Neuronal stem cell (in vitro differentiated cells): Measurements from ENCODE around the gene LRIG1.
A peak's percentile ranks its signal among the peaks of the same experiment; 100 is the strongest.

ENCODE experiments used
- DNase-seq: peaks from one replicate; pipeline ENCODE4 v3.0.0-alpha.2; 2013; ENCODE audit warnings: low spot score
- H2AFZ ChIP-seq: one replicate; pipeline ENCODE4 v1.6.1; 2013; ENCODE audit warnings: mild to moderate bottlenecking, low read length, inconsistent platforms
- H2AK5ac ChIP-seq: 2 replicates; pipeline ENCODE4 v1.6.1; 2013; ENCODE audit warnings: low read depth, mild to moderate bottlenecking, inconsistent platforms, low read length, moderate library complexity, mixed read lengths
- H2BK120ac ChIP-seq: 2 replicates; pipeline ENCODE4 v1.6.1; 2013; ENCODE audit warnings: low read depth, mild to moderate bottlenecking, inconsistent platforms, low read length, moderate library complexity, mixed read lengths
- H2BK12ac ChIP-seq: one replicate; pipeline ENCODE4 v1.6.1; 2013; ENCODE audit warnings: low read length, inconsistent platforms
- H2BK15ac ChIP-seq: 2 replicates; pipeline ENCODE4 v1.6.1; 2013; ENCODE audit warnings: mild to moderate bottlenecking, low read length, inconsistent platforms, mixed read lengths
- H2BK5ac ChIP-seq: one replicate; pipeline ENCODE4 v1.6.1; 2013; ENCODE audit warnings: inconsistent platforms, mild to moderate bottlenecking, low read length, moderate library complexity
- H3K14ac ChIP-seq: one replicate; pipeline ENCODE4 v1.6.1; 2013; ENCODE audit warnings: low read length, inconsistent platforms
- H3K18ac ChIP-seq: 2 replicates; pipeline ENCODE4 v1.6.1; 2013; ENCODE audit warnings: low read length, inconsistent platforms
- H3K23ac ChIP-seq: 2 replicates; pipeline ENCODE4 v1.6.1; 2013; ENCODE audit warnings: low read depth, mild to moderate bottlenecking, mixed read lengths, low read length, inconsistent platforms; ENCODE audit not compliant: poor library complexity
- H3K27ac ChIP-seq: replicated peaks from 3 replicates; pipeline ENCODE4 v1.5.1; 2013; ENCODE audit warnings: low read length, inconsistent platforms
- H3K27me3 ChIP-seq, 3 experiments: 2 replicates each; pipeline ENCODE4 v1.6.1; 2013; ENCODE audit warnings: low read length in 3 of 3, mild to moderate bottlenecking in 2 of 3, inconsistent platforms in 1 of 3, low read depth in 1 of 3, mixed read lengths in 1 of 3, moderate library complexity in 1 of 3; ENCODE audit not compliant: control insufficient read depth in 3 of 3, insufficient read depth in 3 of 3
- H3K36me3 ChIP-seq, 2 donors: replicated peaks in 1 of 2; 2 replicates each; pipeline ENCODE4 v1.6.1; 2013; ENCODE audit warnings: low read length in 2 of 2; ENCODE audit not compliant: control insufficient read depth in 2 of 2, insufficient read depth in 2 of 2
- H3K4ac ChIP-seq: 2 replicates; pipeline ENCODE4 v1.6.1; 2013; ENCODE audit warnings: inconsistent platforms, mild to moderate bottlenecking, low read length, moderate library complexity
- H3K4me1 ChIP-seq, 2 donors: 1 replicate in 1 of 2; 2 replicates in 1 of 2; pipeline ENCODE4 v1.6.1; 2013; ENCODE audit warnings: low read length in 2 of 2, low read depth in 1 of 2; ENCODE audit not compliant: control insufficient read depth in 2 of 2, insufficient read depth in 1 of 2
- H3K4me2 ChIP-seq: one replicate; pipeline ENCODE4 v1.6.1; 2013; ENCODE audit warnings: mild to moderate bottlenecking, low read length, inconsistent platforms; ENCODE audit not compliant: insufficient read depth, poor library complexity, severe bottlenecking
- H3K4me3 ChIP-seq, 2 donors: 2 replicates each; pipeline ENCODE4 v1.5.1; 2013; ENCODE audit warnings: low read length in 2 of 2, mild to moderate bottlenecking in 2 of 2, inconsistent platforms in 1 of 2, moderate library complexity in 1 of 2
- H3K79me1 ChIP-seq: one replicate; pipeline ENCODE4 v1.6.1; 2013; ENCODE audit warnings: low read depth, mild to moderate bottlenecking, inconsistent platforms, low read length, moderate library complexity
- H3K9ac ChIP-seq: one replicate; pipeline ENCODE4 v1.6.1; 2013; ENCODE audit warnings: mild to moderate bottlenecking, low read depth, low read length, inconsistent platforms; ENCODE audit not compliant: poor library complexity
- H3K9me3 ChIP-seq, 2 donors: replicated peaks in 1 of 2; 2 replicates each; pipeline versions ENCODE3 to v1.6.1; 2013; ENCODE audit warnings: low read length in 2 of 2, mild to moderate bottlenecking in 2 of 2, inconsistent platforms in 1 of 2, low read depth in 1 of 2, mixed read lengths in 1 of 2, moderate library complexity in 1 of 2; ENCODE audit not compliant: control insufficient read depth in 2 of 2, insufficient read depth in 1 of 2
- H4K8ac ChIP-seq: one replicate; pipeline ENCODE4 v1.6.1; 2013; ENCODE audit warnings: low read depth, mild to moderate bottlenecking, inconsistent platforms, low read length, moderate library complexity
- H4K91ac ChIP-seq: one replicate; pipeline ENCODE4 v1.6.1; 2013; ENCODE audit warnings: low read length, low read depth, mild to moderate bottlenecking, inconsistent platforms; ENCODE audit not compliant: poor library complexity
- WGBS, 2 donors: extraction: QIAGEN DNeasy Blood & Tissue Kit; methylation state at CpG; one replicate each; pipeline ENCODE4 v1.1.7; 2013; ENCODE audit warnings: missing lambda C conversion rate in 2 of 2, mixed read lengths in 1 of 2; ENCODE audit not compliant: insufficient read length in 2 of 2, insufficient replicate concordance in 1 of 2; ENCODE audit errors: extremely low coverage in 2 of 2; 5-methylcytosine and 5-hydroxymethylcytosine counted together

The LRIG1 gene

DNA sequence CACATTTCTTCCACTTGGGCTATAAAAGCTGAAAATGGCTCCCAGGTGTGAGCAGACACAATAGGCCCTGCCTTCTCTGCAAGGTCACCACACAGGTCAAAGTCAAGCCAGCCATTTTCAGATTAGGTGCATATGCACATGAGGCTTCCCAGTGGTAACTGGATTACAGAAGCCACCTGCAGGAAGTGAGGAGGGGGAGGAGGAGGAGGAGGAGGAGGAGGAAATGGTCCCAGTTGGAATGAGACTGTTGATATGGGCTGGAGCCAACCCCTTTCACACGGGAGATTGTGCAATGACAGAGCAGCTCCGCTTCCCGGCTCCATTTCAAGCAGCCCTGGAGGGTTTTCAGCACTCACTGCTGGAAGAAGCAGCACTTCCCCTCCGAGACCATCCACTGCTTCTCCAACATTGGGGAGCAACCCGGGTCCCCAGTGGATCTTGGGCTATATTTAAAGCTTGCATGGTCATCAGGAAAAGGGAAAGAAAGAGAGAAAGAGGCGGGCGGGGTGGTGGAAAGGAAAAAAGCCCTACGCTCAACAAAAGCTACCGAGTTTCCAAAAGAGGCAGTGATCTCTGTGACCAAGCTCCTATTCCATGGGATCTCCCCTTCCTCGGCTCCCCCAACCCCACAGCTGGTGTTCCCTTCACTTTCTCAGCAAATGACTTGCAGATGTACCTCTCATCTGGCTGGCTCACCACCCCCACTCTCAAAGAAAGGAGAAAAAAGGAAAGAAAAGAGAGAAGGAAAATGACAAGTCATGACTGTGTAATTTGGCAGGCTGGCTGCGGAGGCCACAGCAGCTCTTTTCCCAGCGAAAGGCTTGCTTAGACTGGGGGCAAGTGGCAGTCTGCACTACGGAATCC lies 58.3 kb downstream of the LRIG1 start:
- no CpG with 5 or more reads among the region's 13 CpGs for WGBS, 2 donors
- no peak overlapping the region for H3K4ac ChIP-seq
- no peaks in the 10 kb centered on the region for H3K27me3 ChIP-seq
- no peak overlapping the region for H2BK12ac ChIP-seq
- H4K8ac ChIP-seq = no peak overlapping the region
- no peak overlapping the region for H2AK5ac ChIP-seq
- H3K9ac ChIP-seq = no peak overlapping the region
- H2BK120ac ChIP-seq = no peak overlapping the region
- H3K4me1 ChIP-seq = peaks cover 31 to 58% of the 10 kb centered on the region in 2 donors
- no peak overlapping the region for H2BK15ac ChIP-seq
- peak overlapping the region; percentile 80 for H3K27ac ChIP-seq
- DNase-seq = no peak
- H3K4me3 ChIP-seq = no peak overlapping the region
- no peak overlapping the region for H3K4me2 ChIP-seq
- H3K36me3 ChIP-seq = peaks cover 42 to 86% of the 10 kb centered on the region in 2 donors
- H3K14ac ChIP-seq = no peak overlapping the region
- no peak overlapping the region for H4K91ac ChIP-seq
- H2BK5ac ChIP-seq = no peak overlapping the region
- H3K79me1 ChIP-seq = peaks cover 13% of the 10 kb centered on the region
- H3K18ac ChIP-seq = peak overlapping the region; percentile 13
- H3K23ac ChIP-seq = no peak overlapping the region
- peak overlapping the region; percentile 32 for H2AFZ ChIP-seq
- H3K9me3 ChIP-seq = no peaks in the 10 kb centered on the region

DNA sequence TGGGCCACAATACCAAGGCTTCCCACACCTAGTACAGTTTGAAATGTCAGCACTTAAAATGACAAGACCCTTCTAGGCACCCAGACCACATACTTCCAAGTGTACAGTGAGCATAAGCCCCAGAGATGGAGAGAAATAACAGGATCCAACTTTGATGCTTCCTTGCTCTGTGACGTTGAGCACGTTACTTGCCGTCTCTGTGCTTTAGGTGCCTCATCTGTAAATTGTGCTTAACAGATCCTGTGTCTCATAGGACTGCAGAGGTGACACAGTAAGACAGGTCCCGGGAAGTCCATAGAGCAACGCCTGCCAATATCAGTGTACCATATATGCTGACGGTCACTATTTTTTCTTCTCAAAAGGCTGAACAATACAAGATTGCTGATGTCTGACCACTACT lies 59.1 kb downstream of the LRIG1 start:
- H3K9me3 ChIP-seq = no peaks in the 10 kb centered on the region
- H3K9ac ChIP-seq = no peak overlapping the region
- no peak overlapping the region for H3K27ac ChIP-seq
- no peak overlapping the region for H3K23ac ChIP-seq
- no peak overlapping the region for H3K14ac ChIP-seq
- peaks cover 14% of the 10 kb centered on the region for H3K79me1 ChIP-seq
- H2BK15ac ChIP-seq = no peak overlapping the region
- H4K91ac ChIP-seq = no peak overlapping the region
- no peak overlapping the region for H2AK5ac ChIP-seq
- no peak overlapping the region for H2BK12ac ChIP-seq
- no peak overlapping the region for H2AFZ ChIP-seq
- H3K27me3 ChIP-seq = no peaks in the 10 kb centered on the region
- H3K4me2 ChIP-seq = no peak overlapping the region
- H2BK5ac ChIP-seq = no peak overlapping the region
- no peak overlapping the region for H3K18ac ChIP-seq
- peaks cover 46 to 87% of the 10 kb centered on the region in 2 donors for H3K36me3 ChIP-seq
- no peak overlapping the region for H3K4me3 ChIP-seq
- no peak for DNase-seq
- H3K4ac ChIP-seq = no peak overlapping the region
- H4K8ac ChIP-seq = no peak overlapping the region
- H2BK120ac ChIP-seq = no peak overlapping the region
- no CpG with 5 or more reads among the region's 6 CpGs for WGBS, 2 donors
- H3K4me1 ChIP-seq = peaks cover 31 to 63% of the 10 kb centered on the region in 2 donors

DNA sequence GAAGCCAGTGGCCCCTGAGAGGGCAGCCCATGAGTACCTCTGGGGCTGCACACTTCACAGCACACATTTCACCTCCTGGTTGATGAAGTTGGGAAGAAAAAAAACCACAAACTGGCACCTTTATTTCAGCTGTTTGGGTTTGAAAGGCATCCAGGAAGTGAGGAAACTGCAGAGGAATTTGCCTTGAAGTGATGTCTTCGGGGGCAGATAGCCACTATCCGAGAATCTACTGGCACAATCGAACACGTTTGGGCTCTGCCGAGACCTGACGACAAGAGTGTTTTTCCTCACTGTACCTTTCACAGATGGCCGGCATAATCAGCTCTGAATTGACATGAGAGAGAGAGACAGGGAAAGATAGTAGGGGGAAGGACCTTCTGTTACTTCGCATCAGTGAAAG lies 59.7 kb downstream of the LRIG1 start:
- Histone ChIP-seq H2AK5ac (no peak overlapping the region), H4K91ac (no peak overlapping the region), H2BK15ac (no peak overlapping the region), H3K79me1 (peaks cover 14% of the 10 kb centered on the region), H4K8ac (no peak overlapping the region), H3K27ac (no peak overlapping the region), H3K27me3 (no peaks in the 10 kb centered on the region), H3K14ac (no peak overlapping the region), H3K4me3 (no peak overlapping the region), H3K36me3 (peaks cover 51 to 92% of the 10 kb centered on the region in 2 donors), H3K4me2 (no peak overlapping the region), H2BK120ac (no peak overlapping the region), H3K4me1 (peaks cover 31 to 63% of the 10 kb centered on the region in 2 donors), H3K23ac (no peak overlapping the region), H3K4ac (no peak overlapping the region), H2BK5ac (no peak overlapping the region), H2AFZ (no peak overlapping the region), H2BK12ac (no peak overlapping the region), H3K9me3 (no peaks in the 10 kb centered on the region), H3K18ac (no peak overlapping the region), H3K9ac (no peak overlapping the region)
- no peak for DNase-seq
- no CpG with 5 or more reads among the region's 8 CpGs for WGBS, 2 donors

DNA sequence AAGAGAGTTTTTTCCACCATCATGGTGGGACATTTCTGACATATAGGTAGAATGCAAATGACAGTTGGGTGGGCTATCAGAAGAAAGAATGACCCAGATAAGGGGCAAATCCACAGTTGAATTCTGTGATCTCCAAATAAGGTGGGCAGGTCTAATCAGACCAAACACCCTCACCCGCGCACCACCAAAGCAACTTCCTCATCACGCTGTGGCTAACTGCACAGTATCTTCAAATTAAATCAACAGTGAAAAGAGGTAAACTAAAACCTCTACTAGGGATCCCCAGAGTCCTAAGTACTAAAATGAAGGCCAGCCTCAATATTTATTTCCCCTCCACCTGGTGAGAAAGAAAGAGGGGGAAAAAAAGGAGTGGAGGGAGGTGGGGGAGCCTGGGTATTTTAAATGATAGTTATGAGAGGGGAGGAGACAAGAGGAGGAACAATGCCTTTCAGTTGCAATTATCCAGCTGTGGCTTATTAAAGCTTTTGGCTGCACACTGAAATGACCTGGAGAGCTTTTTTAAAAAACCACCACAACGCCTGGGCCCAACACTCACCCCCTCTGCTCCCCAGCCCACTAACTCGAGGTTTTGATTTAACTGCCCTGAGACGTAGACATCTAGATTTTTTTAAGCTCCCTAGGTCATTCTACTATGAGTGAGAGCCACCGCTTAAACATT lies 61.0 kb downstream of the LRIG1 start:
- Histone ChIP-seq H2BK5ac (no peak overlapping the region), H3K4ac (no peak overlapping the region), H2AK5ac (no peak overlapping the region), H3K14ac (no peak overlapping the region), H2AFZ (no peak overlapping the region), H3K36me3 (peaks cover 52 to 92% of the 10 kb centered on the region in 2 donors), H2BK15ac (no peak overlapping the region), H4K8ac (no peak overlapping the region), H3K18ac (no peak overlapping the region), H3K27me3 (no peaks in the 10 kb centered on the region), H2BK12ac (no peak overlapping the region), H3K4me2 (no peak overlapping the region), H3K4me1 (peaks cover 31 to 57% of the 10 kb centered on the region in 2 donors), H3K4me3 (no peak overlapping the region), H3K9ac (no peak overlapping the region), H3K9me3 (no peaks in the 10 kb centered on the region), H3K79me1 (peaks cover 16% of the 10 kb centered on the region), H3K23ac (no peak overlapping the region), H4K91ac (no peak overlapping the region), H2BK120ac (no peak overlapping the region), H3K27ac (no peak overlapping the region)
- no CpG with 5 or more reads among the region's 7 CpGs for WGBS, 2 donors
- DNase-seq = no peak
